RWPE1 (cell line): ENCODE data around the gene NIFK.

ENCODE experiments used
- CTCF ChIA-PET: fragments of 350-600 bp; sonication (Branson Sonifier 250); formaldehyde crosslinking; extraction: SDS; loops from one replicate; lab custom pipeline; 2021; lab: Yijun Ruan, JAX
- POLR2A ChIA-PET: fragments of 400-600 bp; formaldehyde crosslinking; extraction: SDS; loops from one replicate; lab custom pipeline; 2020; ENCODE audit warnings: antibody characterized with exemption; ENCODE audit not compliant: low non-redundant PET; lab: Yijun Ruan, JAX
- DNase-seq: peaks from one replicate; pipeline ENCODE4 v3.0.0; 2012; ENCODE audit warnings: low spot score
- H3K27ac ChIP-seq: fragments of 450-650 bp; 2 replicates; pipeline ENCODE4 v1.5.1; 2017
- TF ChIP-seq, protein P1 (sequence below): fragments of 450-650 bp; conservative IDR thresholded peaks from 2 replicates; pipeline ENCODE4 v1.5.1; 2017; ENCODE audit warnings: low read depth, mild to moderate bottlenecking

The NIFK gene

DNA sequence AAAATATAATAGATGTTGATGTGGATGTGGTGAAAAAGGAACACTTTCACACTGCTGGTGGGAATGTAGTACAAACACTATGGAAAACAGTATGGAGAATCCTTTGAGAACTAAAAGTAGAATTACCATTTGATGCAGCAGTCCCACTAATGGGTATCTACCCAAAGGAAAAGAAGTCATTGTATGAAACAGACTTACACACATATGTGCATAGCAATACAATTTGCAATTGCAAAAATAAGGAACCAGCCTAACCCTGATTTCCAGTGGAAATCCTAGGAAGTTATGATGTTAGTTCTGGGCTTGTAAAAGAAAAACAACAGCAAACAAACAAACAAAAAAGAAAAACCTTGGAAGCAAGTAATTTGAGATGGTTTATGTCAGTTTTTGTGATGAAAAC is 58.8 kb downstream of the NIFK start:
- ChIA-PET POLR2A (no interaction called here), CTCF (no interaction called here)
- DNase-seq, result no peak
- H3K27ac ChIP-seq, result no peak overlapping the region
- TF ChIP-seq, protein P1, sequence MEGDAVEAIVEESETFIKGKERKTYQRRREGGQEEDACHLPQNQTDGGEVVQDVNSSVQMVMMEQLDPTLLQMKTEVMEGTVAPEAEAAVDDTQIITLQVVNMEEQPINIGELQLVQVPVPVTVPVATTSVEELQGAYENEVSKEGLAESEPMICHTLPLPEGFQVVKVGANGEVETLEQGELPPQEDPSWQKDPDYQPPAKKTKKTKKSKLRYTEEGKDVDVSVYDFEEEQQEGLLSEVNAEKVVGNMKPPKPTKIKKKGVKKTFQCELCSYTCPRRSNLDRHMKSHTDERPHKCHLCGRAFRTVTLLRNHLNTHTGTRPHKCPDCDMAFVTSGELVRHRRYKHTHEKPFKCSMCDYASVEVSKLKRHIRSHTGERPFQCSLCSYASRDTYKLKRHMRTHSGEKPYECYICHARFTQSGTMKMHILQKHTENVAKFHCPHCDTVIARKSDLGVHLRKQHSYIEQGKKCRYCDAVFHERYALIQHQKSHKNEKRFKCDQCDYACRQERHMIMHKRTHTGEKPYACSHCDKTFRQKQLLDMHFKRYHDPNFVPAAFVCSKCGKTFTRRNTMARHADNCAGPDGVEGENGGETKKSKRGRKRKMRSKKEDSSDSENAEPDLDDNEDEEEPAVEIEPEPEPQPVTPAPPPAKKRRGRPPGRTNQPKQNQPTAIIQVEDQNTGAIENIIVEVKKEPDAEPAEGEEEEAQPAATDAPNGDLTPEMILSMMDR, result no peak
